ENCODE measurements around the gene HSPB1.
"Not testable (repeated sequence)": the region's sequence is repeated elsewhere in the genome, so short reads cannot be mapped to it uniquely, and the experiment has no call there.

Gene HSPB1

GRCh38 chr7:76271384-76271783 is 31.1 kb upstream of the HSPB1 start:
- H3K4me1 Mint-ChIP-seq (ENCODE audit: low read depth); H3K36me3 Mint-ChIP-seq (ENCODE audit: low read depth); H3K27ac Mint-ChIP-seq; H3K4me3 Mint-ChIP-seq; H3K9me3 Mint-ChIP-seq; DNase-seq (ENCODE audit: low spot score): not testable (repeated sequence)
- H3K27me3 Mint-ChIP-seq (ENCODE audit: low read depth), result peaks cover 32% of the 10 kb centered on the region

GRCh38 chr7:76272142-76272541 is 30.3 kb upstream of the HSPB1 start:
- H3K27me3 Mint-ChIP-seq (ENCODE audit: low read depth), result peaks cover 28% of the 10 kb centered on the region
- H3K4me3 Mint-ChIP-seq, result no peak overlapping the region
- H3K36me3 Mint-ChIP-seq (ENCODE audit: low read depth), result no peaks in the 10 kb centered on the region
- H3K27ac Mint-ChIP-seq, result no peak overlapping the region
- no peaks in the 10 kb centered on the region for H3K9me3 Mint-ChIP-seq
- no peak for DNase-seq (ENCODE audit: low spot score)
- H3K4me1 Mint-ChIP-seq (ENCODE audit: low read depth), result peaks cover 10% of the 10 kb centered on the region

GRCh38 chr7:76272851-76273497 is 29.5 kb upstream of the HSPB1 start:
- Mint-ChIP-seq H3K27me3 (ENCODE audit: low read depth) (peaks cover 30% of the 10 kb centered on the region), H3K9me3 (no peaks in the 10 kb centered on the region), H3K36me3 (ENCODE audit: low read depth) (no peaks in the 10 kb centered on the region), H3K27ac (peak overlapping the region; percentile 71), H3K4me3 (peak overlapping the region; percentile 58), H3K4me1 (ENCODE audit: low read depth) (peaks cover 10% of the 10 kb centered on the region)
- no peak for DNase-seq (ENCODE audit: low spot score)

GRCh38 chr7:76273503-76273902 is 29.0 kb upstream of the HSPB1 start:
- H3K27me3 Mint-ChIP-seq (ENCODE audit: low read depth), result peaks cover 30% of the 10 kb centered on the region
- H3K4me3 Mint-ChIP-seq, result peak overlapping the region; percentile 36

GRCh38 chr7:76278540-76278939 is 23.9 kb upstream of the HSPB1 start:
- Mint-ChIP-seq H3K27me3 (ENCODE audit: low read depth) (peaks cover 44% of the 10 kb centered on the region), H3K4me3 (no peak overlapping the region), H3K4me1 (ENCODE audit: low read depth) (peaks cover 15% of the 10 kb centered on the region), H3K9me3 (no peaks in the 10 kb centered on the region), H3K36me3 (ENCODE audit: low read depth) (no peaks in the 10 kb centered on the region), H3K27ac (no peak overlapping the region)
- no peak for DNase-seq (ENCODE audit: low spot score)

More at GRCh38 chr7:76273503-76273902, 29.0 kb upstream of the HSPB1 start:
- Mint-ChIP-seq H3K4me1 (ENCODE audit: low read depth) (peaks cover 10% of the 10 kb centered on the region), H3K9me3 (no peaks in the 10 kb centered on the region), H3K36me3 (ENCODE audit: low read depth) (no peaks in the 10 kb centered on the region), H3K27ac (peak overlapping the region; percentile 71)
- DNase-seq (ENCODE audit: low spot score), result no peak

GRCh38 chr7:76280408-76280807 is 22.1 kb upstream of the HSPB1 start:
- Mint-ChIP-seq H3K4me3 (no peak overlapping the region), H3K27ac (no peak overlapping the region), H3K9me3 (no peaks in the 10 kb centered on the region), H3K36me3 (ENCODE audit: low read depth) (peaks cover 2% of the 10 kb centered on the region), H3K27me3 (ENCODE audit: low read depth) (peaks cover 58% of the 10 kb centered on the region), H3K4me1 (ENCODE audit: low read depth) (peaks cover 14% of the 10 kb centered on the region)
- no peak for DNase-seq (ENCODE audit: low spot score)

- H3K27me3 Mint-ChIP-seq (ENCODE audit: low read depth), result peaks cover 58% of the 10 kb centered on the region
- no peaks in the 10 kb centered on the region for H3K9me3 Mint-ChIP-seq
- peaks cover 14% of the 10 kb centered on the region for H3K4me1 Mint-ChIP-seq (ENCODE audit: low read depth)
- peaks cover 2% of the 10 kb centered on the region for H3K36me3 Mint-ChIP-seq (ENCODE audit: low read depth)
- H3K4me3 Mint-ChIP-seq, result peak overlapping the region; percentile 62
- DNase-seq (ENCODE audit: low spot score), result no peak
- H3K27ac Mint-ChIP-seq, result no peak overlapping the region
Measured at GRCh38 chr7:76281006-76281705, 21.3 kb upstream of the HSPB1 start.

GRCh38 chr7:76281706-76282343 is 20.6 kb upstream of the HSPB1 start:
- no peak for DNase-seq (ENCODE audit: low spot score)
- peak overlapping the region; percentile 75 for H3K4me3 Mint-ChIP-seq
- H3K27ac Mint-ChIP-seq, result peak overlapping the region; percentile 10
- peaks cover 57% of the 10 kb centered on the region for H3K27me3 Mint-ChIP-seq (ENCODE audit: low read depth)
- no peaks in the 10 kb centered on the region for H3K9me3 Mint-ChIP-seq
- peaks cover 2% of the 10 kb centered on the region for H3K36me3 Mint-ChIP-seq (ENCODE audit: low read depth)
- H3K4me1 Mint-ChIP-seq (ENCODE audit: low read depth), result peaks cover 14% of the 10 kb centered on the region

- Mint-ChIP-seq H3K9me3 (no peaks in the 10 kb centered on the region), H3K36me3 (ENCODE audit: low read depth) (peaks cover 2% of the 10 kb centered on the region), H3K4me1 (ENCODE audit: low read depth) (peaks cover 14% of the 10 kb centered on the region), H3K4me3 (peak overlapping the region; percentile 75), H3K27ac (peak overlapping the region; percentile 10), H3K27me3 (ENCODE audit: low read depth) (peaks cover 54% of the 10 kb centered on the region)
- no peak for DNase-seq (ENCODE audit: low spot score)
Measured at GRCh38 chr7:76282344-76283253, 19.9 kb upstream of the HSPB1 start.

GRCh38 chr7:76283254-76284159 is 19.0 kb upstream of the HSPB1 start:
- Mint-ChIP-seq H3K4me3 (peak overlapping the region; percentile 65), H3K27me3 (ENCODE audit: low read depth) (peaks cover 46% of the 10 kb centered on the region), H3K9me3 (no peaks in the 10 kb centered on the region), H3K27ac (no peak overlapping the region), H3K36me3 (ENCODE audit: low read depth) (peaks cover 2% of the 10 kb centered on the region), H3K4me1 (ENCODE audit: low read depth) (peaks cover 14% of the 10 kb centered on the region)
- DNase-seq (ENCODE audit: low spot score), result no peak

GRCh38 chr7:76285604-76286374 is 16.7 kb upstream of the HSPB1 start:
- H3K27me3 Mint-ChIP-seq (ENCODE audit: low read depth), result peaks cover 27% of the 10 kb centered on the region
- no peak overlapping the region for H3K27ac Mint-ChIP-seq
- H3K4me1 Mint-ChIP-seq (ENCODE audit: low read depth), result peaks cover 13% of the 10 kb centered on the region
- peaks cover 2% of the 10 kb centered on the region for H3K36me3 Mint-ChIP-seq (ENCODE audit: low read depth)
- no peaks in the 10 kb centered on the region for H3K9me3 Mint-ChIP-seq
- no peak overlapping the region for H3K4me3 Mint-ChIP-seq
- DNase-seq (ENCODE audit: low spot score), result no peak

GRCh38 chr7:76286842-76287403 is 15.6 kb upstream of the HSPB1 start:
- no peak overlapping the region for H3K4me3 Mint-ChIP-seq
- no peak overlapping the region for H3K27ac Mint-ChIP-seq
- peaks cover 13% of the 10 kb centered on the region for H3K4me1 Mint-ChIP-seq (ENCODE audit: low read depth)
- H3K9me3 Mint-ChIP-seq, result no peaks in the 10 kb centered on the region
- peaks cover 2% of the 10 kb centered on the region for H3K36me3 Mint-ChIP-seq (ENCODE audit: low read depth)
- H3K27me3 Mint-ChIP-seq (ENCODE audit: low read depth), result peaks cover 21% of the 10 kb centered on the region
- DNase-seq (ENCODE audit: low spot score), result no peak
